GM21723 (cell line): ENCODE results near the gene CSRP3.
"Not testable (repeated sequence)": the region's sequence is repeated elsewhere in the genome, so short reads cannot be mapped to it uniquely, and the experiment has no call there.

Experiments used
- ATAC-seq: cut with Tn5 transposase; IDR thresholded peaks from one replicate; pipeline ENCODE4 v1.9.1; 2021; ENCODE audit warnings: mild to moderate bottlenecking, moderate library complexity; ENCODE audit not compliant: unreplicated experiment

CSRP3 gene

DNA sequence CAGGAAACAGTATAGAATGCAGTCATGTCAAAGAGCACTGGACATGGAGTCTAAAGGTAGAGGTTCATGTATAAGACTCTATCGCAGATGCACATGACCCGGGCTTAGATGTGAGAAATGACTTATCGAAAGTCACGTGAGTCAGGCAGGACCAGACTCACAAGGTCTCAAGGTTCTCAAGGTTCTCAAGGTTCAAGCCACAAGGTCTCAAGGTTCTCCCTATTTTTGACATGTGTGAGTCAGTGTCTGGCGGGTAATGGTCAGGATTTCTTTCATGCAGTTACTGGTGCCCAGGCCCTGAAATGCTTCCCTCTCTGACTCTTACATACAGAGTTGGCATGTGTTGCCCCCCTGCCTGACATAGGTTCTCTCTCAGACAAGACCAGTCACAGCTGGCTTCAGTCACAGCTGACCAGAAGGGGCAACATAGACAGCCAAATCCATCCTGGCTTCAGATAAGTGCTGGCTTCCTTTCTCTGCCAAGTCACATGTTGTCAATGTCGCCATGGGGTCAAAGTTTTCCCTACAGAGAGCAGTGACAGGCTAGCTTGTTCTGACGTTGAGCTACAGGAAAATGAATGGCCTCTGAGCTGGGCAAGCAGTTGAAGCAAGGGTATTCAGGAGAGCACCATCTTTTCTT lies 10.1 kb downstream of the CSRP3 start:
- ATAC-seq, result no peak

DNA sequence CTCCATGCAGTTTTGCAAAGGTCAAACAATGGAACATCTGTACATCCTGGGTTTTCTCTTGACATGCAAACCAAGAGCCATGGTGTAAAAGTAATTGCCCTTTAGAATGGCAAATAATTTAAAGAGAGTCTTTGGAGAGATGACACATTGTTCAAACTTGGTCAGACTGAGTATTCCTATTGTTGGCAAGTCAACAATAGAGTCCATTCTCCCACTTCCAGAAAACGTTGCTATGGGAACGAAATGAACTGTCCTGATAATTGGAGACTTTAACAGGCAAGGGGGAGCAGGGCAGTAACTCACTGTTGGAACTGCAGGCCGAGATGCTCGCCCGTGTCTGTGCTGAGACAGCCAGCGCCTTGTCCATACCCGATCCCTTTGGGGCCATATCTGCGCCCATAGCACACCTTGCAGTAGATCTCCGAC lies 13.9 kb downstream of the CSRP3 start:
- ATAC-seq, result no peak

DNA sequence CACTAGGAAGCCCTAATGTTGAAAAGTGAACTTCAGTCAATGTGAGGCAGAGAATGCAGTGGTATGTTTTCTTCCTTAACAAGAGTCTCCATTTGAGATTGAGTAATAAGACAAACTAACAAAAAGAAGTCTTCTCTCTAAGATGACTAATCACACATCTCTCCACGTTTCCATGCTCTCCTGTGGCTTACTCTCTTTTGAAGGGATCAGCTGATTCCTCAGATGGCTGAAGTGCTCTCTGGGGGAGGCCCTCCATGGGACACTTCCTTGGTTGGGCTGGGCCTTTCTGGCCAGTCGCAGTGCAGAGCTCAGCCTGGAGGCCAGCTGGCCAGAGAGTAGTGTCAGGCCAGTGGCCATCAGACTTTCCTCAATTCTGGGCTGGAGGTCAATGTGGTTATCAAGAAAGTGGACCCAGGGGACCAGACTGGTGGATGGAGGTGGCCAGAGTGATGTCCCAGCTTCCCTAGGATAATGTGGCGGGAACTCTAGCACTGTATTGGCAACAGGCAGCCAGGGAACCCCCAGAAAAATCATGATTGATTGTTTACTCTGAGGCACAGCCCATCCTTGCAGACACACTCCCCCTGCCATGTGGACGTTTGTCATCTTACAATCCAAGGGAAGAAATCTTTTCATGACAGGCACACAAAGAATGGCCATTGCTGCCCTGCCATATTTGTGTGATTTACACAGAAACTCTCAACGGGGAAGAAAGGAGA lies 14.5 kb downstream of the CSRP3 start:
- no peak for ATAC-seq

DNA sequence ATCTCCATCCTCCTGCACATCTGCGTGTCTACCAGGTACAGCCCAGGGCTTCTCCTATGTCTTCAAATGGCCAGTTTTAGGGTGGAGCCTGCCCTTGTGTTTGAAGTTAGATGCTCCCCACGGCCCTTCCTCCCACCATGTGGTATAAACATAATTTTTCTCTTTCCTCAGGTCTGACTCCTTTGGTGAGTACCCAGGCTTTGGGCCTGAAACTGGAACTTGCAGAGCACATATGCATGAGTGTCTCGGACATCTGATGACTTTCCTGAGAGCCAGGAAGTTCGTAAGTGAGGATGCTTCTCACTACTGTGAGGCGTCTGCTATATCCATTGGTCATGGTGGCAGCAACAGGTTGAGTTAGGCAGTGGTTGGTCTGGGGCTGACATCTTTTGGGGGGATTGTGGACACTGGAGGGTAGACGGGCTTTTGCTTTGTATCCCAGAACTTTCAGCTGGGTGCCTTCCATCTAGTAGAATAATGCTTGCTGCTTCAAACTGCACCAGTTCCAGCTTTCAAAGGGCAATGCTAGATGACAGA lies 16.2 kb downstream of the CSRP3 start:
- ATAC-seq, result no peak

DNA sequence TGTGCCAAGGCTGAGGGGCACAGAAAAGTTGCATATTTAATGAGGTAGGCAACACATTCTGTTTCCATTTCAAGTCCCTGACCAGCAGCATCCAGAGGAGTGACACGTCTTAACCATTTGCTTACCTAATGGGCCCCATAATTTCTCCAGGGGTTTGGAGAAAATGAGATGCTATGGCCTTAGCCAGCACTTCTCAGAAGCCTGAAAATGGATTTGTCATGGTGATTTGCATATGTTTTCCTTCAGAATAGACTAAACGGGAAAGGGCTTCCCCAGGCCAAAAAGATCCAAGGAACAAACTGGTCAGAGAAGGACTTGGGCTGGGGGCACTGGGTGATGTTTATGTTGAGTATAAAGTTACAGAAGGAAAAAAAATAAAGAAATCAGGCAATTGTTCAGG lies 16.7 kb downstream of the CSRP3 start:
- no peak for ATAC-seq

DNA sequence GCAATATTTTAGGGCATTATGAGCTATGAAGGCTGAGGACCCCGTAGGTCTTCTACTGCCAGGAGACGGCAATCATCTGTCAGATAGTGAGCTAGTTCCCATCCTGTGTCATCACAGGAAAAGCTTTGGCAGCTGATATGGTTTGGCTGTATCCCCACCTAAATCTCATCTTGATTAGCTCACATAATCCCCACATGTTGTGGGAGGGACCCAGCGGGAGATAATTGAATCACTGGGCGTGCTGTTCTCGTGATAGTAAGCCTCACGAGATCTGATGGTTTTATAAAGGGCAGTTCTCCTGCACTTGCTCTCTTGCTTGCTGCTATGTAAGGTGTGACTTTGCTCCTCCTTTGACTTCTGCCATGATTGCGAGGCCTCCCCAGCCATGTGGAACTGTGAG lies 18.1 kb downstream of the CSRP3 start:
- ATAC-seq, result no peak

DNA sequence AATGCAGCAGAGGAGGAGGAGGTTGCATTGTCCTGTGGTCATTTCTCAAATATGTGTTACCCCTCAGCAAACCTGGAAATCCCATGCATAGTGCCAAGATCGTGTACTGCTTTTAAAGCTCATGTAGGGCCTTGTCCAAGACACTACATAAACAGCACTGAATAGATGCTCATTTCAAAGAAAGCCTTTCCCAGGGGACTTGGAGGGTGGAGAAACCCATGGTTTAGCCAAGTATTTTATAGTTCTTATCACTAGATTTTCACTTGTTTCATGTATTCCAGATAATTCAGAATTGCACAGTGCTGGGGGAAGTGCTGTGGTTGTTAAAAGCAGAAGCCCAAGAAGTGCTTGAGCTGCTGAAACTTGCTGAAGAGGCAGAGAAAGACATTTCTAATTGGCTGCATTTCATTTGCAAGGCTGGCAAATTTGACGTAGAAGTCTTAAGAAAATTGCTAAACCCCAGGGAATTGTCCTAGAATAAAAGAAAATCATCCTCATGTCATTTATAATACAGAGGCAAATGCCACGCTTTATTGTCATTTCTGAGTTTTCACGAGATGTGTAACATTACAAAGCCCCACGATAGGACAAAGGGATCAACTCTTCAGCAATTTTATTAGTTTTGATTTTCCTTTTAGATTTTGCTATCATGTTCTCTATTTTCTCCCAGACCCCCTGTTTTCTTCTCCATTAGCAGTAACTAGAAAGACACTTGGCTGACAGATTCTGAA lies 20.1 kb downstream of the CSRP3 start:
- no peak for ATAC-seq

DNA sequence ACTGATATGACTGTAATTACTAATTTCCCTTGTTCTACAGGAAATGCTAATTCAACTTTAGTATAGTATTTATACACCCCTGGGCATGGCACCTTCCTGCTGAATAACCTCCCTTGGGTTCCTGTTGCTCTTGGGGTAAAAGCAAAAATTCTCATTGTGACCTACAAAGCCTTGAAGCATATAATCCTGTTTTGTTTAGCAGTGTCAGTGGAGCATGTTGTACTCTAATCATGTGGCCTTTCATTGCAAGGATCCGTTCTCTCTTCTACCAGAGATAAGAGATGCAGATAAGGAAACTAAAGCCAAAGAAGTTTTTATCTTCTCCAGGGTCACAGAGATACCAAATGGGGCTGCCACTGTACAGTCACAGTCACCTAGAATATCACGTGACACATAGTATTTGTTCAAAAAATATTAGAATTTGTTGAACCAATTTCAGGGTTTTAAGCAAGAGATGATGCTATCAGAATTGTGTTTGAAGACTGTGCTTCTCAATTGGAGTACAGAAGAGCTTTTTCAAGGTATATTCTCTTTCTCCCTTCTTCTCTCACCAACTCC lies 25.1 kb downstream of the CSRP3 start:
- no peak for ATAC-seq

DNA sequence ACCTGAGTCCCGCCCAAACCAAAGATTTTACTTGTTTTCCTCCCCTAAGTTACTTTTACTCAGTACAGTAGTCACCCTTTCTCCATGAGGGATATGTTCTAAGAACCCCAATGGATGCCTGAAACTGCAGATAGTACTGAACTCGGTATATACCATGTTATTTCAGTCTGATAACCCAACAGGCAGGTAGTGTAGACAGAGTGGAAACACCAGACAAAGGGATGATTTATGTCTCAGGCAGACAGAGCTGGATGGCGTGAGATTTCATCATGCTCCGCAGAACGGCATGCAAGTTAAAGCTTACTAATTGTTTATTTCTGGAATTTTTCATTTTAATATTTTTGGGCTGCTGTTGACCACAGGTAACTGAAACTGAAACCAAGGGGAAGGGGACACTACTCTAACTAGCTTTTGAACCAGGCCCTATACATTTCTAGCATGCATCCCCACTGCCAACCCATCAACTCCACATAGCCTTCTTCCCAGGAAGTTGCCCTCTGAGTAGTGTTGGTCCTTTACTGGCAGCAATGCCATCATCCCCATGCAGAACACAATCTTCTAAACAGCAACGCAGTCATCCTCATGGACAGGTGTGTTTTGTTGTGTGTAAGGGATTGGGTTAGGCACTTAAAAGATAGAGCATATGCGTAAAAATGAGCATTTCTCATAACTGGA lies 27.7 kb downstream of the CSRP3 start:
- no peak for ATAC-seq

DNA sequence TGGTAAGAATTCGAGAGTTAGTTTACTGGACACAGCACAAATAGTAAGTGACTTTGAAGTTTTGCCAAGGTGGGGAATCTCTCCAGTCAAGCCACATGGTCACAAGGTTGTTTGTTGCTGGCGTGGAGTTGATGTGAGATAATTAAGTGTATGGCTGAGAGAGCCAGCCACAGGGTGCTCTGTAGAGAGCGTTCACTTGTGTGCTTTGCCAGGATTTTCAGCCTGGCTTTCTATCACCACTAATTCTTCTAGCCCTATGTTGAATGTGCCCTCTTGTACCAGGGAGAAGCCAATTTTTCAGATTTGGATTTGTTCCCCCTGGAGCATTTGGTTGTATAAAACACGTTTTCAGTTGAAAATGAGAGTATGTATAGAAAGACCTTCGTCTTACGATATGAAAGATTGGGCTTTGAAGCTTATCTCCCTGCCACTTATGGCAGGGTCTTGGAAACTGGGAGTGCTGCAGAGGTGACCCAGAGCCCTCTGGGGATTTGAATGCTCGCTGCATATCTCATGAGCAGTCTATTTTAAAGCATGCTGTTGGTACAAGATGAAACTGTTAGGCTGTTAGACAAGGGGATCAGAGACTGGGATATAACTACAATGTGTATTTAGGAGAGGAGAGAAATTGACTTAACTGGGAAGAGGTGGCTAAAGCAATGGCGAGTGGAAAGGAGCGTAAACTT lies 28.6 kb downstream of the CSRP3 start:
- no peak for ATAC-seq

DNA sequence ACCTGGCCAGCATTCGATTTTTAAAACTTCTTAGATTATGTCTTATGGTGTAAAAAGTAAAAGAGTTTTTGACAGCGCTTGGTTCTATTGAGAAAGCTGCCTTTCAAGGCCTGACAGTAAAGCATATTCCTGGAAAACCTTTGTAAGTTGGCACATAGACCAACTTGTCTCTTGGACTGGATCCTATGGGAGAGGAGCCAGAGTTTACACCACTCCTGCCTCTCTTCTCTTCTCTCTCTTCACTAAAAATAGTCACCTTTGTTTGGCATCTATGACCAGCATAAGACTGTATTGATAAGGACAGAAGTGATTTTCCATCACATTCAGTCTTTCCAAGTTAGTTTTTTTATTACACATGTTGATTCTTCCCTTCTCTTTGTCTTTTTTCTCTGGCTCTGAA lies 33.7 kb downstream of the CSRP3 start:
- ATAC-seq, result no peak

DNA sequence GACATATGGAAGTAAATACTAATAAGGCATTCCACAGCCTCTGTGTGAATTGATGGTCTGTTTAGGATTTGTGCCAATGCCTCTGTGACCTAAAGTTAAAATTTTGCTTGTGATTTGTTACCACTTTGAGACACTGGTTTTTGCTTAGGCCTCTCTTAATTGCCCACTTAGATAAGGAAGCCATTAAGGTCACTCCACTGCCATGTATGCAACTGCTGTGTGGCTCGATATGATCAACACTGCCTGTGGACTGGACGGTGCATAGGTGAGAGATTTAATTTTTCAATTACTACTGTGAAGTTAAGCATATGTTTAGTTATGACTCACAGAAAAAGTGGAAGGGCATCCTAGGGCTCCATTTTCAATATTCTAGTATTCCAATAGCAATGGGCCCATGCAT lies 36.9 kb downstream of the CSRP3 start:
- ATAC-seq, result no peak

DNA sequence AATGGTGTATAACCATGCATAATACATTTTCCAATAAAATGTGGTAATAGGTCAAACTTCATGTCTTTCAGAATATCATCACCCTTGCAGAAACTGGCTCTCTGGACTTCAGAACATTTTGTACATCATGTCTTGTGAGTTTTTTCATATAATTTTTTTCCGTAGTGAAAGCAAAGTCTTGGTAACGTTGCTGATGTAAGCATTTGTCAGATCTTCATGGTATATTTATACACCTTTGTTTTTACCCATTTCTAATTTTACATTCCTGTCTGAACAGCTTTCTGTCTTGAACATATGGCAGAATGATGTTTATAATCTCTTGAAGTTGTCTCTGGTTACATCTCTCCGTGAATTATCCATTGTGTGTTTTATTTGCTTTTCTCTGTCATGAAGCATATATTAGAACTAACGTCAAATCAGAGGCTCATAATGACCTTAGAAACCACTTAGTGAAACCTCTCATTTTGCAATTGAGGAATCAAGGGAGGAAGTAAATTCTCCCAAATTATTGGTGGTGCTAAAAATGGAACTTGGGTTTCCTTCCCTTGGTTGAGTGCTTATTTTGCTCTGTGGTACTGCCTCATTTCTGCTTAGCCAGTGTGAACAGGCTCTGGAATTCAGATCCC lies 37.4 kb downstream of the CSRP3 start:
- no peak for ATAC-seq

DNA sequence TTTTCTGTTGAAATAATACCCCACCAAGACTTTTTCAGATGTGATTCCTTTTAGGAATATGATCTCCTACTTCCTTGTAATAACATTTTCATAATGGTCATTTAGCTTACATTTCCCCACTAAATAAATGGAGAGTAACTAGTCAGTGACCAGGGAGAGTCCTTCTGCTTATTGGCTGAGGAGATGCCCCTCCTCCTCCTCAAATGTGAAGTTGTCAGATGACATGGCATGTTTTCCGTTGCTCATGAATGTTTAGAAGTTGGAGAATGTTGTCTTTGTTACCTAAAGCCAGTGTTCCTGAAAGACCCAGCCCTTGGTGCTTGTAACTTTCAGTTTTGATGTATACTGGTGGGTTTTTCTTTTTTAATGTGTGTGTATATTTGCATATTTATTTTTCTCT lies 38.2 kb downstream of the CSRP3 start:
- no peak for ATAC-seq

DNA sequence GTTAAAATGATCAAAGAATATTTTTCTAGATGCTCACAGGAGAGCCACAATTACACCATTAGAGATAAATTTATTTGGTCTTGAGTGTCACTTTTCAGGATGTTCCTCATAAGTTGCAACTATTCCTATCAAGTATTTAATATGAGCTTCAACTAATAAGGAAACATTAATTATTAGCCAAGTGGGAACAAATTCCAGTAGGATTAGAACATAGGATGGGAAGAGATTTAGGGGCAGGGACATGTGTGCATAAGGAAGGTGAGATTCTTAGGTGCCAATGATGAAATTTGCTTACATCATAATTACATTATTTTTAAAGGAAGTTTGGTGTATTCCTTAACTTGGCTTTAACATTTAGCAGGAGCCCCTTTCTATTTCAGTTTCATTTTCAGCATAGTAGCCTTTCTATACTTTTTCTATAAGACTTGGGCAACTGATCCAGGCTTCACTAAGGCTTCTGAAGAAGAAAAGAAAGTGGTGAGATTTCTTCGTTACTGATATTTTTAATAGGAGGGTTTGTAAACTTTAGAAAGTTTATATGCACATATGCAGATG lies 38.8 kb downstream of the CSRP3 start:
- ATAC-seq, result no peak

DNA sequence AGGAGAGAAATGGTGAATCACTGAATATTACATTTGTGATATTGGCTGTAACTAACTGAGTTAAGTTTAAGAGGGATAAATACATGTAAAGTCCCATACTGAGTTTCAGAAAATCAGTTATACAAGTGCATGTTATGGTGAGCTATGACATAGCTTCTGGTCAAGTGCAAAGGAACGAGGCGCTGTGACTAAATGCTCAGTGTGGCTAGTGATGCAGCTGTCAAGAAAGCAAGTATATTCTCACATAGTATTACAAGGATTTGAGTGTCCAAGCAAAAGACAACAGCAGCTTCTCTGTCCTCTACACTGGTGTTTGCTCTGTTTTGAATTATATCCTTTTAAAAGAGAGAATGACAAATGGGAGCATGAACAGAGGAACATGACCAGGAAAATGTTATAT lies 40.1 kb downstream of the CSRP3 start:
- ATAC-seq, result no peak

DNA sequence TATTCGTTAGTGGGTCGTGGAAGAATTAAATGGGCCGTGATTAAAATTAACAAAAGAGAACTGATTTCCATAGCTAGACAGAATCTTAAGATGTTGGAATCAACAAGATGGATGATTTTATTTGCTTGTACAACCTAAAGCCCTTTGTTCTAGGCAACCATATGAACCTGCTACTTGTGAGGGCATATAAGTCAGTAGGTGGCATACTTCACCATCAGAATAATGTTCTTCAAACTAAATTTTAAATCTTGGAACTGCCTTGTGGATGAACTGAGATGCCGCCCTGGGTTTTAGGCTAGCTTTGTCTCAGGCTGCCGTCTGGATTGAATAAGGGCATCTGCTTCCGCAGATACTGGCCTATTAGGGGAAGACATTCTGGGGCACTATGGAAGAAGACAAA lies 40.9 kb downstream of the CSRP3 start:
- ATAC-seq, result no peak

DNA sequence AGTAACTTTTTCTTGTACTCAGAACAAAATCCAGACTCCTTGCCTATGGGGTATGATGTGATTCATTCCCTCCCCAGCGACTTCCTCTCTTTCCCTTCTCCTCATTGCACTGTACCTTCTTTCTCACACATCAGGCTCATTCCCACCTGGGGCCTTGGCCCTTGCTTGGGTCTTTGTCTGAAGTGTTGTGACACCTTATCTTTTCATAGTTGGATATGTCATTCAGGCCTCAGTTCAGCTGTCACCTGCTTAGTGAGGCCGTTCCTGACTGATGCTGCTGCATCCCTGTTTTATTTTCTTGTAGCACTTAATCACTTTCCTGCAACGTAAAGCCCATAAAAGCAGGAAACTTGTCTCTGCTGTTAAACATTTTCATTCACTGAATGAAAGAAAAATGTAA lies 44.9 kb downstream of the CSRP3 start:
- no peak for ATAC-seq

DNA sequence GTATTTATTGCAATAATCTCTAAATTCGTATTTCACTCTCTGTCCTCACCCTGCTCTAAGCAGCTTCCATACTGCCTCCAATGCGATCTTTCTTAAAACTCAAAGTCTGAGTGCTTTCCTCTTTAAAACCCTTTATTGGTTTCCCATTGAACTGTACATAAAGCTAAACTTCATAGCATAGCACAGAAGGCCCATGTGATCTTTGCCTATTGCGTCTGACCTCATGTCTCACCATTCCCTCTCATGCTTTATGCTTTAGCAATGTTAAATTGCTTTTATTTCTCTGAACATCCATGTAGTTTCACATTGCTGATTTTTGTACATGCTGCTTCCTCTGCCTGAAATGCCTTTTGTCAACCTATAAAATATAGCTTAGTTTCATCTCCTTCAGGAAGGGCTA lies 56.5 kb downstream of the CSRP3 start:
- ATAC-seq, result no peak

DNA sequence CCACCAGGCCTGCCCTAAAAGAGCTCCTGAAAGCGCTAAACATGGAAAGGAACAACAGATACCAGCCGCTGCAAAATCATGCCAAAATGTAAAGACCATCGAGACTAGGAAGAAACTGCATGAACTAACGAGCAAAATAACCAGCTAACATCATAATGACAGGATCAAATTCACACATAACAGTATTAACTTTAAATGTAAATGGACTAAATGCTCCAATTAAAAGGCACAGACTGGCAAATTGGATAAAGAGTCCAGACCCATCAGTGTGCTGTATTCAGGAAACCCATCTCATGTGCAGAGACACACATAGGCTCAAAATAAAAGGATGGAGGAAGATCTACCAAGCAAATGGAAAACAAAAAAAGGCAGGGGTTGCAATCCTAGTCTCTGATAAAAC lies 64.9 kb downstream of the CSRP3 start:
- not testable (repeated sequence) for ATAC-seq
